ENCODE results near the gene NME7.

GRCh38 chr1:169184812-169185211 is 182.8 kb downstream of the NME7 start:
- TF ChIP-seq CTCF (IDR thresholded peaks at IDR 0.05; ENCODE audit: low read depth, low read length) (no peak), EZH2phosphoT487 (IDR thresholded peaks at IDR 0.05; ENCODE audit: low read depth) (no peak)

Data from OCI-LY3 (cell line).